CD4-positive, alpha-beta T cell treated with Interleukin-4 for 1 hour (primary cell): Measurements from ENCODE around the gene C10orf120.

Source experiments
- DNase-seq, 2 donors: peaks; one replicate each; pipeline ENCODE4 v3.0.0-alpha.2; 2020 to 2022

The C10orf120 gene

DNA sequence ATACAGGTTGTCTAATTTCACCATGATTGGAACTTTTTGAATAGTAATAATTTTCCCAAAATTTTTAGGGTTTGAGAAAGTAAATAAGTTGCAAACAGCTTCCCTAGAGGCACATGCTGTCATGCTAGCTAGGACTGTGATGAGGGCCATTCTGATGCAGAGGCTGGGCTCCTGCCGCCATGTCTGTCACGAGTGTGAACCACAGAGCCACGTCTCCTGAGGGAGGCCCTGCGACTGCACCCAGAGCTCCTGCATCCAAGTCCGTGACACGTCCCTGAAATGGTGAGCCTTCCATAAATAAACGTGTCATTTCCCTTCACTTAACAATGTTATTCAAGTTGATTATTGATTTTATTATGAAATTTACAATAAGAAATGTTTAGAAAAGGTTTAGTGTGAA lies 40.0 kb downstream of the C10orf120 start:
- no peak for DNase-seq

DNA sequence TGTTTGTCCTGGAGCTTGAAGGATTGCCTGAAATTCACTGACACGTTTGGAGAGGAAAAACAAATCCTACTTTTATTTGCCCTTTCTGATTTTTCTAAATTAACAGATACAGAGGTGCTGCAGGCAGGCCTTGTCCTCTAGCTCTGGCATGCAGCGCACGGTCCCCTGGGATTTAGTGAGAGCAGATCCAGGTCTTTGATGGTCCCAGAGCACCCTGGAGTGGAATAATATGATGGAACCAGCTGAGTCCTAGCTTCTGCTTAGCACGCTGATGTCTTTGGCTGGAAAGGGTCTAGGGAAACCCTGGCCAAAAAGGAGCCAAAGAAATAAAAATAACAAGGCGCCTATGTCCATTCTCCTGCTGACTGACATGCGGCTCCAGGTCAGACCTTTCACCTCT lies 40.5 kb downstream of the C10orf120 start:
- no peak for DNase-seq

DNA sequence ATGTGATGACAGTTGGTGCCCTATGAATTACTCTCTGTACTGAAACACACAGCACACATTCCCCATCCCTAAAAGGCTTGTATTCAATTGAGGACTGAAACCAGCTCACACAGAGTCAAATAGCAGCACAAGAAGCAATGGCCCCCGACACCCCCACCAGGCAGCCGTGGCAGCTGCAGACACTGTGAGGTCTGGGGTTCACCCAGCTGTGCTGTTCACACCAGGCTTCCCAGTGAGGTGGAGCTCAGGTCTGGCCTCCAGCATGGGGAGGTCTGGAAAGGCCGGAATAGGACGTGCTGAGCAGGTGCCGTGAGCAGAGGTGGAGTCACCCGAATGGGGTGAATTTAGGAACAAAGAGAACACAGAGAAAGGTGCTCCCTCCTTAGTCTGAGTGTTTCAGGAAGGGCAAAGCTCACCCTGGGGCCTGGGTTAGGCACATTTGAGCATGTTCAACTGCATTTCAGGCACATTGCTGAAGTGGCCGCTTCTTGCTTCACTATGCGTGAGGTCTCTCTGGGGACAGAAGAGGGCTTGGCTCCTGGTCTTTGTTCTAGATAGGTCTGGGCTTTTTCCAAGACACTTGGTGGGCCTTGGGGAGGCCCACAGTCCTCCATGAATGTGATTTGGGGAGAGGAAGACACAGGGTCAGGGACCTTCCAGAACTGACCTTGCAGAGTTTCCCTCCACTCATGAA lies 41.1 kb downstream of the C10orf120 start:
- no peak for DNase-seq

DNA sequence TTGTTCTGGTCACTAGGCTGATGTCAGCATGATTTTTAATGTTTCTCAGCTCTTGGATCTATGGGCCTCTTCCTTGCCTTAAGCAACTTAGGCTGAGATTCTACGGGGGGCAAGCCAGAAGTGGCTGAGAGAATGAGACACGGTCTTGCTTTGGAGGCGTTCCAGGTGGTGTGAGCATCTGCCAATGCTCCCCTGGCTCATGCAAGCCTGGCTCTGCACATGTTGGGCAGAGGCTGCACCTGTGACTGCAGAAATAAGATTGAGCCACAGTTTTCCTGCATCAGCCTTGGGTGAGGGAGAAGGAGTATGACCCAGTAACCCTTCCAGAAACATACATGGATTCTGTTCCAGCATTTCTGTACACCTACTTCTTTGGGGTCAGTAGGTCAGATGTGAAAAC lies 41.9 kb downstream of the C10orf120 start:
- no peak for DNase-seq

DNA sequence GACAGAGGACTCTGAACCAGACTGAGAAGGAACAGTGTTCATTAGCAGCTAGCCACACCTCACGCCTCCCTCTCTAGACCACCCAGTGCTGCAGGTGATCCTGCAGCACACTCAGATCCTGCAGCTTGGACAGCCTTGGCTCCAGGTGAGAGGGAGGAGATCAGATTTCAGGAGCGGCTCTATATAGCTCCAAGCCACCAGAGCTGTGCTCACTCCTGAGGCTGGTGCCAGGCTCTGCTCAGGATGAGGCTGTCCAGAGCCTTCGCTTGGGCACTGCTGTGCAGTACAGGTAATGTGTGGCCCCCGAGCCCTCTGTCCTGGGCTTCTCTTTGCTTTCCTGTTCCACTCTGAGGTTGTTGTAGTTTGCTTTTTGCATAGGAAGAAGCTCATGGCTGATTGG lies 42.4 kb downstream of the C10orf120 start:
- DNase-seq: no peak

DNA sequence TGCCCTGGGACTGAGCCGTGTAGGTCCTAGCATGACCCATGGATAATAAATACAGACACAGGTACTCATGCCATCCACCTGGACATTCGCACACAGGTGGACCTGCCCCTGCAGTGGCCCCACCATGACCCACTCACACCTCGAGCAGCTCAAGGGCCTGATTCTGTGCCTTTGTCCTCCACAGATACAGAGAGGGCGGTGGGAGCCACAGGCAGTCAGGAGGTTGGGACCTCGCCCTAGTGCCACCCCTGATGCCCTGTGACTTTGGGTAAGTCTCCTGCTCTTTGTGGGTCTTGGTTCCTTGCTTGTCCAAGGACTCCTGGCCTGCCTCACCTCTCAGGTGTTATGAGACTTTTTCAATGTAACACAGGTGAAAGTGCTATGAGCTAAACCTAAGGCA lies 42.9 kb downstream of the C10orf120 start:
- DNase-seq: no peak

DNA sequence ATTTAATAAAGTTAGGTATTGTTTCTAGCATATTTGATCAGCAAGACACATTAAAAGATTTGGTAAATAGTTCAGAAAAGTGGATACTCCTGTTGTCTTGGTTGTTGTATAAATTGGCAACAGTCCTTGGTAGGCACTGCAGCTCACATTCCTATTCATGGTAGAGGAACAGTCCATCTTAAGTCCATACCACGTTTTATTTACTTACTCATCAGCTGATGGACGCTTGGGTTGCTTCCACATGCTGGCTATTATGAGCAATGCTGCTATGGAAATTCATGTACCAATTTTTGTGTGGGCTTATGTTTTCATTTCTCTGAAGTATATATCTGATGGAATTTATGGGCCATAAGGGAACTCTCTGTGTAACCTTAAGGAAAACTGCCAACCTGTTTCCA lies 43.3 kb downstream of the C10orf120 start:
- no peak for DNase-seq

DNA sequence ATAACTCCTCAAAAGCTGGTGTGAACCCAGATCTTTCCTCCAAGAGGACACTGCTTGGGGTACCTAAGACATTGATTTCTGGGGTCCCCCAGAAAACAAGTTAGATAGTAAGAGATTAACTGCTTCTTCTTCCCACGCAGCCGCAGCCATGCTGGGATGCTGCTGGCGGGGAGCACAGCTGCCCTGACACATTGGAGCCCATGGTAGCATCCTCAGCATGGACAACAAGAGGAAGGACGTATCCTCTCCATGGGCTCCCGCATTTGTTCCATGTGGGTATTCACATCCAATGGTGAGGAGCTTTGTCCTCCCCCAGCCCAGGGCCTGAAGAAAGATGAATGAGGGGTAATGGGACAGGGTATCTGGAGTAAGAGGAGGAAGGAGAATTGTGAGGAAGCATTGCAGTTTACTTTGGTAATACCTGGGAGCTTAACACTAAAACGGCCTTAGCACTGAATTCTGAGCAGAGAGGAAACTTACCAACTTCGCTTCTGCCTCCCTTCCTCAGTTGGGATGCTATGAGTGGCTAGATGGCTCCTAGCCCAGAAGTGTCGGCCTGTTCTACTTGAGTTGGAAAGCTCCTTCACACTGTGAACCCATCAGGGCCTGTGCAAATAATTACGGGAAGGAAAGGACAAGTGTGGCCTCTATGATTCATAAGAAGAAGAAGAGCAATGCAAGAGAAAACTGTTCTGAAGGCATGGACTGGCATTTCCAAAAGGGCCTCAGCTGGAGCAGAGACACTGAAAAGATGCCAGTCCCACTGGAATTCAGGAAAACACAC lies 43.9 kb downstream of the C10orf120 start:
- no peak for DNase-seq

DNA sequence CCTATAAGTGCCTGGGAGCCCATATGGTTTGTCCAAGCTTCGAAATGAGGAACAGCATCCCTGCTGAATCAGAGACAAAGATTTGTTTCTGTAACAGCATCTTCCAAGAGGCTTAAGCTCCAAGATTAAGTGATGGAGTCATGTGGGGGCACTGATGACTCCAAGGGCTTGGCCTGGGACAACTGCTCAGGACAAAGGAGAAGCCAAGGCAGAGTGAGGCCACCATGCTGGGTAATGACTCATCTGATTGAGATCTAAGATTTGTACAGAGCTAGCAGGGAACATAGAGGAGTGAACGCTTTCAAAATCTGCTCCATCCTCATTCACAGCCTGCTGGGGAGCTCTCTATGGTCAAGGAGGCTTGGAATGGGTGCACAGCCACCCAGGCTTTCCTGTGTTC lies 49.3 kb downstream of the C10orf120 start:
- DNase-seq: no peak

DNA sequence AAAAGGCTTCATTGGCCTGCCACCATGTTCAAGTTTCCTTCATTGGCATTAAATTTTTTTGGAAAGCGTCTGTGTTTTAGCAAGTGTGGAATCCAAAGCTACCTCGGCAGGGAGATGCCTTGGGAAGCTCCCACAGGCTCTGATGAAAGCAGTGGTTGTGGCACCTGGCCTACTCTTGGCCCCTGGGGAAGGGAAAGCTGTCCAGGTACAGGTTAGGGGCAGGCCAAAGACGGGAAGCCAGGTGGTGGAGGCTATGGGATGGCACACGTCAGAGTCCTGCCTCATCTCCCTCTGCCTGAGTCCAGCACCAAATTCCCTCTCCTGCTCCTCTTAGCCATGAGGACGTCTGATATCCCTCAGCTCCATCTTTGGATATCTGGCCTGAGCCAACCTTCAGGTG lies 49.7 kb downstream of the C10orf120 start:
- no peak for DNase-seq

DNA sequence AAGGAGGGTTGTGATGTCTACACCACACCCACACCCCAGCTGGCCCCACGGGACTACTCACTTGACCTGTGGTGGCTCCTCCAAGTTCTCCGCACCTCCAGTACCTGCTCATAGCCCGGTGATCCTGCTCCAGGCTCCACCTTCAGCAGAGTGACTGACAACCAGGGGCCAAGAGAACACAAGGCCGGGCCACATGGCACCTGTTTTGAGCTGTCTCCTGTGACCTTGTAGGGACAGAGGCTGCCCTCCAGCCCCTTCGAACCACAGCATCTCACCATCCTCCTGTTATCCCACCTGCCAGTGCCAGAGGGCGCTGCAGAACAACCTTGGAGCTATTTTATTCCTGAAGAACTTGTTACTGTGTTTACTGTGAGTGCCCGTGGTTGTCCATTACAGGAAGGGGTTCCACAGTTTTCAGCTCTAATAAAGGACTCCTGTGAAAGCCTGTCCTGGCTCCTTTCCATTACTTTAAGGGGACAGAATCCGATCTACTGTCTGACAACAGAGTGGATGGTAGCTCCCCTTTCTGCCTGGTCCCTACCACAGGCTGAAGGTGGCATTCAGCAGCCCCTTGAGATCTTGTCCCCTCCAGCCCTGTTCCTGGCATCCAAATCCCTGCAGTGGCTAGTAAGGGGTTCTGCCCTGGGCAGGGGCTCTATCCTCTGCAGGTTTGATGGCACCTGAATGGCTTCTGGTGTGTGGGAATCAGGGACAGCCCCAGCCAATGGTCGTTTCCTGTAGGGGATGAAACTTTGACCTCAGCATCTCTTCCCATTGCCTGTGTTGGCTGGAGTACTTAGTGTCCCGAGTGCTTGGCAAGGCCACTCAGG lies 50.8 kb downstream of the C10orf120 start:
- DNase-seq: peak in 1 of 2 donors; percentile 7
